ENCODE data around the gene TIMP2.

TIMP2 gene

GRCh38 chr17:78865682-78866390 lies 59.4 kb downstream of the TIMP2 start:
- FAIRE-seq = no peak

- FAIRE-seq = no peak
Measured at GRCh38 chr17:78864117-78864516, 61.1 kb downstream of the TIMP2 start.

- no peak for FAIRE-seq
Measured at GRCh38 chr17:78862073-78863023, 62.8 kb downstream of the TIMP2 start.

GRCh38 chr17:78861229-78861628 lies 64.0 kb downstream of the TIMP2 start:
- FAIRE-seq = no peak

GRCh38 chr17:78859051-78859450 lies 66.1 kb downstream of the TIMP2 start:
- no peak for FAIRE-seq

- FAIRE-seq = no peak
Measured at GRCh38 chr17:78857266-78857665, 67.9 kb downstream of the TIMP2 start.

GRCh38 chr17:78855561-78856165 lies 69.5 kb downstream of the TIMP2 start:
- no peak for FAIRE-seq

GRCh38 chr17:78854508-78854907 lies 70.7 kb downstream of the TIMP2 start:
- FAIRE-seq = no peak

- FAIRE-seq = no peak
Measured at GRCh38 chr17:78853926-78854394, 71.2 kb downstream of the TIMP2 start.

- no peak for FAIRE-seq
Measured at GRCh38 chr17:78852709-78853121, 72.5 kb downstream of the TIMP2 start.

GRCh38 chr17:78849026-78849425 lies 76.2 kb downstream of the TIMP2 start:
- no peak for FAIRE-seq

GRCh38 chr17:78847052-78847451 lies 78.1 kb downstream of the TIMP2 start:
- FAIRE-seq = peak; percentile 49

GRCh38 chr17:78844301-78845005 lies 80.7 kb downstream of the TIMP2 start:
- no peak for FAIRE-seq

- no peak for FAIRE-seq
Measured at GRCh38 chr17:78842881-78843565, 82.2 kb downstream of the TIMP2 start.

- FAIRE-seq = no peak
Measured at GRCh38 chr17:78840780-78841611, 84.2 kb downstream of the TIMP2 start, which contains the start of gene USP36. Gene USP36 (minus strand): TSS chr17:78840814. CDS start chr17:78836363, 4,451 bp downstream.

GRCh38 chr17:78840530-78840779 lies 84.7 kb downstream of the TIMP2 start:
- FAIRE-seq = no peak

- FAIRE-seq = no peak
Measured at GRCh38 chr17:78839762-78840529, 85.2 kb downstream of the TIMP2 start.

GRCh38 chr17:78839235-78839761 lies 85.9 kb downstream of the TIMP2 start:
- no peak for FAIRE-seq

- no peak for FAIRE-seq
Measured at GRCh38 chr17:78838574-78839005, 86.6 kb downstream of the TIMP2 start.

GRCh38 chr17:78836420-78837021 lies 88.7 kb downstream of the TIMP2 start:
- FAIRE-seq = no peak

All from colon (tissue), 2 donors.